Vagina (tissue), 2 donors: ENCODE results near the gene TMEM167A. TPM values are rescaled to one million over a fixed set of nuclear protein-coding genes. Genes with fewer than 3 reads are reported as not detected.

Experiments
- DNase-seq, 2 donors: peaks; one replicate each; pipeline ENCODE4 v3.0.0-alpha.2; 2017; ENCODE audit errors: extremely low spot score in 2 of 2
- H3K27ac ChIP-seq: fragments of 200-600 bp; sonication (generic); one replicate; pipeline ENCODE4 v1.5.1; 2019
- H3K27me3 ChIP-seq: fragments of 200-600 bp; sonication (generic); one replicate; pipeline ENCODE4 v1.5.1; 2019
- H3K36me3 ChIP-seq, 2 donors: fragments of 200-600 bp; sonication (generic); one replicate each; pipeline ENCODE4 v1.5.1; 2017 to 2019
- H3K4me1 ChIP-seq: fragments of 200-600 bp; sonication (generic); one replicate; pipeline ENCODE4 v1.5.1; 2019
- H3K4me3 ChIP-seq, 2 donors: fragments of 200-600 bp; sonication (generic); 1 replicate in 1 of 2; 2 replicates in 1 of 2; pipeline ENCODE4 v1.5.1; 2016 to 2019
- H3K9me3 ChIP-seq: fragments of 200-600 bp; sonication (generic); one replicate; pipeline ENCODE4 v1.5.1; 2019
- POLR2A ChIP-seq, 2 donors: fragments of 450-650 bp; IDR thresholded peaks; one replicate each; pipeline ENCODE4 v1.6.1; 2017; ENCODE audit warnings: antibody characterized with exemption in 2 of 2, mild to moderate bottlenecking in 2 of 2, moderate library complexity in 2 of 2
- POLR2AphosphoS5 ChIP-seq, 2 donors: sonication (generic); formaldehyde crosslinking; IDR thresholded peaks; one replicate each; pipeline ENCODE4 v1.9.0; 2017; ENCODE audit warnings: antibody characterized with exemption in 2 of 2, mild to moderate bottlenecking in 2 of 2, low read depth in 1 of 2; ENCODE audit not compliant: insufficient read depth in 1 of 2
- intact Hi-C: fragments of 100-400 bp; cut with DNase I; formaldehyde crosslinking; loops from one replicate; pipeline ENCODE4 v1.15.1; 2023
- total RNA-seq: library from RNA; depleted of rRNA; stranded (reverse); fragments of >200 nt; gene quantifications from one replicate; pipeline ENCODE4 v1.2.3, GENCODE V29; 2016
- TF ChIP-seq, protein P1 (sequence below), 3 experiments: fragments of 450-650 bp in 2 of 3; fragments of 200-600 bp in 1 of 3; sonication (generic) in 1 of 3; IDR thresholded peaks; one replicate each; pipeline ENCODE4 v1.5.1; 2017 to 2019; ENCODE audit warnings: antibody characterized with exemption in 3 of 3, mild to moderate bottlenecking in 2 of 3, moderate library complexity in 2 of 3

Gene TMEM167A
- total RNA-seq, 1 donor from 2014 or later: 22.3 TPM

DNA sequence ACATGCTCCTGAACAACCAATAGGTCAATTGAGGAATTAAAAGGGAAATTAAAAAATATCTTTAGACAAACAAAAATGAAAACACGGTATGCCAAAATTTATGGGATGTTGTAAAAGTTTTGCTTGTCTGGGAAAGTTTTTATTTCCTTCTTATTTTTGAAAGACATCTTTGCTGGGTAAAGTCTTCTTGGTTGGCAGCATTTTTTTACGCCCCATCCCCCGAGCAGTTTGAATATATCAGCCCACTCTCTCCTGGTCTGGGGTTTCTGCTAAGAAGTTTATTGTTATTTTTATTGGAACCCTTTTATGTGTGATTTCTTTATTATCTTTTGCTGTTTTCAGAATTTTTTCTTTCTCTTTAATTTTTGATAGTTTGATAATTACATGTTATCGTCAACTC lies 16.5 kb upstream of the TMEM167A start:
- no peaks in the 10 kb centered on the region for H3K9me3 ChIP-seq
- intact Hi-C loops: no loop called here
- H3K4me1 ChIP-seq: no peaks in the 10 kb centered on the region
- no peaks in the 10 kb centered on the region for H3K36me3 ChIP-seq
- no peaks in the 10 kb centered on the region for H3K27me3 ChIP-seq
- H3K4me3 ChIP-seq: no peak overlapping the region
- no peak for DNase-seq
- H3K27ac ChIP-seq: no peak overlapping the region
- TF ChIP-seq, protein P1, sequence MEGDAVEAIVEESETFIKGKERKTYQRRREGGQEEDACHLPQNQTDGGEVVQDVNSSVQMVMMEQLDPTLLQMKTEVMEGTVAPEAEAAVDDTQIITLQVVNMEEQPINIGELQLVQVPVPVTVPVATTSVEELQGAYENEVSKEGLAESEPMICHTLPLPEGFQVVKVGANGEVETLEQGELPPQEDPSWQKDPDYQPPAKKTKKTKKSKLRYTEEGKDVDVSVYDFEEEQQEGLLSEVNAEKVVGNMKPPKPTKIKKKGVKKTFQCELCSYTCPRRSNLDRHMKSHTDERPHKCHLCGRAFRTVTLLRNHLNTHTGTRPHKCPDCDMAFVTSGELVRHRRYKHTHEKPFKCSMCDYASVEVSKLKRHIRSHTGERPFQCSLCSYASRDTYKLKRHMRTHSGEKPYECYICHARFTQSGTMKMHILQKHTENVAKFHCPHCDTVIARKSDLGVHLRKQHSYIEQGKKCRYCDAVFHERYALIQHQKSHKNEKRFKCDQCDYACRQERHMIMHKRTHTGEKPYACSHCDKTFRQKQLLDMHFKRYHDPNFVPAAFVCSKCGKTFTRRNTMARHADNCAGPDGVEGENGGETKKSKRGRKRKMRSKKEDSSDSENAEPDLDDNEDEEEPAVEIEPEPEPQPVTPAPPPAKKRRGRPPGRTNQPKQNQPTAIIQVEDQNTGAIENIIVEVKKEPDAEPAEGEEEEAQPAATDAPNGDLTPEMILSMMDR (IDR thresholded peaks at IDR 0.05): no peak
- TF ChIP-seq POLR2AphosphoS5 (IDR thresholded peaks at IDR 0.05; ENCODE audit: insufficient read depth in 1 of 2, low read depth in 1 of 2): no peak
- TF ChIP-seq POLR2A (IDR thresholded peaks at IDR 0.05): no peak

DNA sequence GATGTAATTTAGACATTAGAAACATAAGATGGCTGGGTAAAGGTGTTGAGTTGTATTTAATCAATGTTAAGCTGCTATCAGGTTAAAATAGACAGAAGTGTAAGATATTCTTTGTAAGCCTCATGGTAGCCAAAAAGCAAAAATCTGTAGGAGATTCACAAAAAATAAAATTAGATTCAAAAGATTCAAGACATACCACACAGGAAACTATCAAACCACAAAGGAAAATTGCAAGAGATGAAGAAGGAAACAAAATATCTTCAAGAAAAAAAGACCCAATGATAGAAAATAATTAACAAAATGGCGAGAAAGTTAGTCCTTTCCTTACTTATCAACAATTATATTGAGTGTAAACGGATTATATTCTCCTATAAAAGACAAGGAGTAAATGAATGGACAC lies 15.4 kb upstream of the TMEM167A start:
- Histone ChIP-seq H3K4me1 (no peaks in the 10 kb centered on the region), H3K27me3 (no peaks in the 10 kb centered on the region), H3K36me3 (no peaks in the 10 kb centered on the region), H3K4me3 (no peak overlapping the region), H3K9me3 (no peaks in the 10 kb centered on the region), H3K27ac (no peak overlapping the region)
- no peak for DNase-seq
- no peak for TF ChIP-seq POLR2AphosphoS5 (IDR thresholded peaks at IDR 0.05; ENCODE audit: insufficient read depth in 1 of 2, low read depth in 1 of 2)
- TF ChIP-seq, protein P1 (IDR thresholded peaks at IDR 0.05): no peak
- TF ChIP-seq POLR2A (IDR thresholded peaks at IDR 0.05): no peak
- intact Hi-C loops: no loop called here

GRCh38 chr5:83090169-83090568 lies 13.0 kb upstream of the TMEM167A start:
- no peaks in the 10 kb centered on the region for H3K36me3 ChIP-seq
- TF ChIP-seq, protein P1 (IDR thresholded peaks at IDR 0.05): no peak
- TF ChIP-seq POLR2AphosphoS5 (IDR thresholded peaks at IDR 0.05; ENCODE audit: insufficient read depth in 1 of 2, low read depth in 1 of 2) (no peak), POLR2A (IDR thresholded peaks at IDR 0.05) (no peak)
- H3K27me3 ChIP-seq: no peaks in the 10 kb centered on the region
- no peaks in the 10 kb centered on the region for H3K9me3 ChIP-seq
- no peak for DNase-seq
- intact Hi-C loops: no loop called here
- H3K4me3 ChIP-seq: no peak overlapping the region
- H3K27ac ChIP-seq: no peak overlapping the region
- H3K4me1 ChIP-seq: no peaks in the 10 kb centered on the region

DNA sequence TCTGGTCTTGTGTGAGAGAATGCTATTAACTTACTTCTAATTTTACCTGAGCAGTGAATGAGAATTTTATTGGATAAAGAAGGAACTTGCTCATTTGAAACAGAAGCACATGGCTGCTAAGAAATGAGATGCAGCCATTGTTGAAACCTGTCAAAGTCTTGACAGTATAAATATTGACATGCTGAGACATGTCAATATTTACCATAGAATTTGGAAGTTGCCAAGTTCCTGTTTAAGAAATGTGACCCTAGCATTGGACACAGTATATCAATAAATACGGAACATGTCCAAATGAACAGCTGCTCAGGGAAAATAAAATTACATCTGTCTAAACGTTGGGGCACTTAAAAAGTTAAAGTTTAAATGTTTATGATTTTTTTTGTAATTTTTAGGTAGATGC lies 7.9 kb upstream of the TMEM167A start:
- Histone ChIP-seq H3K27me3 (no peaks in the 10 kb centered on the region), H3K9me3 (no peaks in the 10 kb centered on the region), H3K4me1 (no peaks in the 10 kb centered on the region), H3K27ac (no peak overlapping the region), H3K36me3 (no peaks in the 10 kb centered on the region), H3K4me3 (no peak overlapping the region)
- TF ChIP-seq, protein P1 (IDR thresholded peaks at IDR 0.05): no peak
- no peak for TF ChIP-seq POLR2A (IDR thresholded peaks at IDR 0.05)
- no peak for TF ChIP-seq POLR2AphosphoS5 (IDR thresholded peaks at IDR 0.05; ENCODE audit: insufficient read depth in 1 of 2, low read depth in 1 of 2)
- no peak for DNase-seq
- intact Hi-C loops: no loop called here

DNA sequence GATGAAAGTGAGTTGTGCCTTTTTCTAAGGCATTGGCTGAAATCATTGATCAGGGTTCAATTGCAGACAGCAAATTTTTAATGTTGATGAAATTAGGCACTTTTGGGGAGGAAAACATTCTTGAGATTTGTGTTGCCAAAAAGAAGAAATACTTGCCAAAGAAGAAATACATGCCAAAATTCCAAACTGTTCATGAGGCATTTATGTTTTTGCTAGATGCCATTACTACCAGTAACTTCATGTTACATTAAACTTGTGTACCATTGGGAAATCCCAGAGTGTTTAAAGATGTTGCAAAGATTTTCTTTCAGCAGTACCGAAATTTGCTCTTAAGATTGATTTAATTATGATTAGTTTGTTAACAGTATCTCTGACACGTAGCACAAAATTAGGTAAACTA lies 7.1 kb upstream of the TMEM167A start:
- Histone ChIP-seq H3K36me3 (no peaks in the 10 kb centered on the region), H3K4me3 (no peak overlapping the region), H3K9me3 (no peaks in the 10 kb centered on the region), H3K27ac (no peak overlapping the region), H3K4me1 (no peaks in the 10 kb centered on the region), H3K27me3 (no peaks in the 10 kb centered on the region)
- intact Hi-C loops: no loop called here
- DNase-seq: no peak
- TF ChIP-seq POLR2A (IDR thresholded peaks at IDR 0.05) (no peak), POLR2AphosphoS5 (IDR thresholded peaks at IDR 0.05; ENCODE audit: insufficient read depth in 1 of 2, low read depth in 1 of 2) (no peak)
- TF ChIP-seq, protein P1 (IDR thresholded peaks at IDR 0.05): no peak
